SW480 (cell line): ENCODE measurements around the gene PMVK.

Experiments used
- DNase-seq: peaks from one replicate; pipeline ENCODE4 v3.0.0-alpha.2; 2016; ENCODE audit warnings: low spot score

Gene PMVK

DNA sequence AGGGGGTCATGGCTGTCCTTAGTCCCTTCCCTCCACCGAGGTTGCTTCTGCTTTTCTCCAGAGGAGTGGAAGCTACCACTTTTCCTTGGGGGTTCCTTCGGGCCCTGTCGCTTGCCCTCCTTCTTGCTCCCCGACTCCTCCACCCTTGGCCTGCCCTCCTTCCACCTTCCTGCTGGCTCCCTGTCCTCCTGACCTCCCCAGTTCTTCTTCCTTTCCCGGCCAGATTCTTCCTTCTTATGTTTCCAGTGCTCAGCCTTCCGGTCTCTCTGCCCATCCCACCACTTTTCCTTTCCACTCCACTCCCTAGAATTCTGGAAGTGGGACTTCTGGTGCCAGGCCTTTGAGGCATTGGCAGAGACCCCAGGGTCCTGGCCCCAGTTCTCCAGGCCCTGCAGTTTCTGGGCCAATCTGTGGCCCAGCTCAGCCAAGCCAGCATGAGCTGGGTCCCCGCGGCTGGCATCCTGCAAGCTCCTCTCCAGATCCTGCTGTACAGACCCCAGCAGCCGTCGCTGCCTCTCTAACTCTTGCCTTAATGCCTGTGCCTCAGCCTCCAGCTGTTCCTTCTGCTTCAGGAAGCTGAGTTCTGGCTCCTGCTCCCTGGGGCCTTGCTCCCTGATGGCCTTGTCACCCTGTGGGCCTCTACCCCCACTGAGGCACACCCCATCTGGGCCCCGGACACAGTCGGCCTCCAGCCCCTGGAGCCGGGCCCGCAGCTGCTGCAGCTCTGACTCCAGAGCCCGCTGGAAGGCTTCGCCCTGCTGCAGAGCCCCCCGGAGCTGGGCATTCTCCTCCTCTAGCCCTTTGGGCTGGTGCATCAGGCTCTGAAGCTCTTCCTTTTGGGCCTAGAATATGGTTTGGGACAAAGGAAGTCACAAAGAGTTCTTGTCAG is 9.7 kb upstream of the PMVK start:
- DNase-seq = no peak

DNA sequence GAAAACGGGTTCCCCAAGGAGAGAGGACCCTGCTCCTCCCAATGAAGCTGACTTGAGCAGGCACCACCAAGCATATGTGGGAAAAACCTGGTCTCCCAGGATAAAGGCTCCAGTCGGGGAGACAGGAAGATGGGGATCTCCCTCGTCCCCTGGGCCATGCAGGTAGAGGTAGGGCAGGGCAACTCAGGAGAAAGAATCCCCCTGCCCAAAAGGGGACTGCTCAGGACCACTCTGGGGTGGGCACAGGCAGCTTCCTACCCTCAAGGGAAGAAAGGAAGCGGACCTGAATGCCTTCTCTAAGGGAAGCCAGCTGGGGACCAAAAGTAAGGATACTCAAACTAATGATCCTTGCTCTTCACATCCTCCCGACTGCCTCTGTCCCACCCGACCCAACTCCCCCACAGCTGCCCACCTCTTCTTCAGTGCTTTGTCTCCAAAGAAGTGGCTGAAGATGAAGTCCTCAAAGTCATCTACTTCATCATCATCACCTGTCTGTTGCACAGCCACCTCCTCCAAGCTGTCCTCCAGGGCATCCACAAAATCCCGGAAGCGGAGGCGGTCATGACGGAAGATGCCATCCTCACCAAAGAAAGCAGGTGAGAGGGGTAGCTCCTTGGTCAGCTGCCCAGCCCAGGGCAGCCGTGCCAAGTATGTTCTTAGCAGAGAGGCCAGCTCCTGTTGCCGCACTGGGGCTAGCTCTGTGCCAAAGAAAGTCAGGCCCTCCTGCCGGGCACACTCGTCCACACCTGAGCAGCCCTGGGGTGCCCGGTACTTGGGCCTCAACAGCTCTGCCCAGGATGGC is 8.8 kb upstream of the PMVK start:
- no peak for DNase-seq

DNA sequence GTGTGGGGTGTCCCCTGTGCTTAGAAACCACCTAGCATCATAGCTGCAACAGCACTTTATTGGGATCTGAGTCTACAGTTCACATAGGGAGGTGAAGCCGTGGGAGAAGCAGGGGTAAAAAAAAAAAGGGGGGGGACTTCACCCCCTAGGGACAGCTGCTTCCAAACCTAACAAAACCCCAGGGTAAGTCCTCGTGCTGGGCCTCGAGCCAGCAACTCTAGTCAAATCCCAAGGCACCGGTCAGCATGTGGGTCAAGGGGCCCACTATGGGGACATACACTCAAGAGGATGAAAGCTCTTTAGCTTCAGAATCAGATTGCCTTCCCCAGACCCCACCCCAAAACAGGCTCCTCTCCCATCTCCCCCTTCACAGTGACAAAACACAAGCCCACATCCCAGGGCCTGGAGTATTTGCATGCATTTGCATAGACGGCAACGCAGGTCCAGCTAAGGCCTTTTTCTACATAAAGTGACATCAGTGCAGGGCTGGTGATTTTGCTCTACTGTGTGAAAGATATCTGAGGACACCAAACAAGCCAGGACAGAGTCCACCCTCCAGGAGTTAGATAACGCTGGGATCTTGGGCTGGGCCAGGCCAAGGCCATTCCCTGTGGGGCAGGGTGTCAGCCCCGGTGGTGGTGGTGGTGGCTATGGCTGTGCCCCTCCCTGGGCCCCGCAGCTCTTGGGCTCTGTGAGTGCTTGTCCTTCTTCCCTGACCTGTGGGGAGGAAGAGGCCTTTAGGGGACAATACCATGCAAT is 8.1 kb upstream of the PMVK start:
- no peak for DNase-seq

DNA sequence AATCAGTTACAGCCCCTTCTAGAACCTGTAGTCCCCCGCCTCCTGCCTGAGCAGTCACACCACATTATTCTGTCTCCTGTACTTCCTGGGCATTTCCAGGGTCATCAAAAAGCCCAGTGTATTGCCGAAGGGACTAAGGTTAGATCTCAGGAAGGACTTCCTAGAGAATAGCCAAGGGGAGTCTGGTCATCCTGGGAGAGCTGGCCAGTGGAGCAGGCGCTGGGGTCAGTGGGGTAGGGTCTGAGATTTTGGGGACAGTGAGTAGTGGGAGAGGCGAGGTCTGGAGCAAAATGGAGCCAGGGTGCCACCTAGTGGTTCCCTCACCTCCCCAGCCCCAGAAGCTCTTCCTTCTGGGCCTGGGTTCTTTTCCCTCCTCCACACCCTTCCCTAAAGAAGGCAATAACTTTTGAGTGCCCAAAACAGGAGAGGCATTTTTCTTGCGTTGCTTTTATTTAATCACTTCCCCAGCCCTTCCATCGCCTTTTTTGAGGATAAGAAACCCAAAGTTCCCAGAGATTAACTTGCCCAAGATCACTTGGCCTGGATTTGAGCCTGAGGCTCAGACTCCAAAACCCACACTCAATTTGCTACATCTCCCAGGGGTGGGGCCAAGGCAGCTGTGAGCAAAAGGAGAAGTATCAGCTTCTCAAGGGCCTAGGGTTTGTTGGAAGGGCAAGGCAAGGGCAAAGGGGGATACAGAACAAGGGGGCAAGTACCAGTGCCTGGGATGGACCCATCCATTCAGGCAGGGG is 7.3 kb upstream of the PMVK start:
- peak; percentile 24 for DNase-seq

DNA sequence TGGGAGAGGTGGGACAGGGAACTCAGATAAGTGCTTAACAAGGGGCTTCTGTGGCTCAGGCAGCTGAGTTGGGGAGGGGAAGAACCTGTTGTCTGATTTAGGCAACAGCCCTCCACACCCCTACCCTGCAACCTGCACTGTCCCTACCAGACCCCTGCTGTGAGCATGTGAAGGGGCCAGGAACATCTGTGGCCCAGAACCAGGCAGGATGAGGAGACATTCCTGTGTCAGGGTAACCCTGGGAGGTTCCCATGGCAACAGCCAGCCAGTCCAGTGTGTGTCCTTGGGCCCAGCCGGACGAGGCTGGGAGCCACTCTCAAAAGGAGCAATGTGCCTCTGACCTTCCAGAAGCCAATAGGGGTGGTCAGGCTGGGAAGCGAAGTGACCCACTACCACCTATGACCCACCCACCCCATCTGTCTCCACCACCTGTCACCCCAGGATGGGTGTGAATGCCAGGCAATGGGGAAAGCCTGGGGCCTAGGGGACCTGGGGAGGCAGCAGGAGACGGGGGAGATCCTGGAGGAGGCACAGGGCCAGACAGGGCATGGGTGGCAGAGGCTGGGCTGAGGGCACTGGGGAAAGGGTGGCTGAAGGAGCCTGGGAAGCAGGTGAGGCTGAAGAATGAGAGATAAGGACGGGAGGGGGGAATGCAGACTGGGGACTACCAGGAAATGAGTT is 5.0 kb upstream of the PMVK start:
- no peak for DNase-seq

DNA sequence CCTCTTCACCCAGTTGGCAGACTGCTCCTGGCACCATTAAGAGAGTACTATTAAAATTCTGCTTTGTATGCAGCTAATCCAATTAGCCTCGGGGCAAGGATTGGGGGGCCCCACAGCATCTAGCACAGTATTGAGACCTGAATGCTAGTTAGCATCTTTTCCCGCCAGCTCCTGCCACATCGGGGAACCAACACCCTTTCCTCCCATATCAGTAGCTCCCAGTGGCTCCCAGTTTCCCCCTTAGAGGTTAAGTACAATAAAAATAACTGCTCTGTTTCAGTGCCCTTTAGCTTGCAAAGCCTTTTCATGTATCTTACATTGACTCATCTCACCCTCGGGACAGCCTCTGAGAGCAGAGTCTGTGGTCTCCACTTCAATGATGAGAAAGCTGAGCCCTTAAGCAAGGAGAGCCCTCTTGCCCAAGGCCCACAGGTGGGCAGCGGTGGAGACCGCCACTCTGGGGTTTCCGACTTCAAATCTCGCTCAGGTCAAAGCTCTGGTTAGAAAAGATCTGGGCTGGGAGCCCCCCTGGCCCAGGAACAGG is 4.2 kb upstream of the PMVK start:
- DNase-seq = no peak

DNA sequence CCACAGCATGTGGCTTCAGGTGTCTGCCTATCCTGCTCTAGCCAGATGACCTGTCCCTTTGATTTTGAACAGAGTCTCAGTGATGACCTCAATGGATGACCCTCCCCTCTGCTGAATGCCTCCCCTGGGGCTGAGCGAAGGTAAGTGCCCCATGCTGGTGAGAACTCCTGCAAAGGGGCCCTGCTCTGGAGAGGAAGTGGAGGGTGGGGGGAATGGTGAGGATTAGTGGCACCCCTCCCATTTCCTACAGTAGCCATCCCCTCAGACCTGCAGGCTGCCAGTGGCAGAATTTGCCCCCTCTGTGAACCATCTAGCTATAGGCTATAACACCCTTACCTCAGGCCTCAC is 3.7 kb upstream of the PMVK start:
- DNase-seq = no peak

DNA sequence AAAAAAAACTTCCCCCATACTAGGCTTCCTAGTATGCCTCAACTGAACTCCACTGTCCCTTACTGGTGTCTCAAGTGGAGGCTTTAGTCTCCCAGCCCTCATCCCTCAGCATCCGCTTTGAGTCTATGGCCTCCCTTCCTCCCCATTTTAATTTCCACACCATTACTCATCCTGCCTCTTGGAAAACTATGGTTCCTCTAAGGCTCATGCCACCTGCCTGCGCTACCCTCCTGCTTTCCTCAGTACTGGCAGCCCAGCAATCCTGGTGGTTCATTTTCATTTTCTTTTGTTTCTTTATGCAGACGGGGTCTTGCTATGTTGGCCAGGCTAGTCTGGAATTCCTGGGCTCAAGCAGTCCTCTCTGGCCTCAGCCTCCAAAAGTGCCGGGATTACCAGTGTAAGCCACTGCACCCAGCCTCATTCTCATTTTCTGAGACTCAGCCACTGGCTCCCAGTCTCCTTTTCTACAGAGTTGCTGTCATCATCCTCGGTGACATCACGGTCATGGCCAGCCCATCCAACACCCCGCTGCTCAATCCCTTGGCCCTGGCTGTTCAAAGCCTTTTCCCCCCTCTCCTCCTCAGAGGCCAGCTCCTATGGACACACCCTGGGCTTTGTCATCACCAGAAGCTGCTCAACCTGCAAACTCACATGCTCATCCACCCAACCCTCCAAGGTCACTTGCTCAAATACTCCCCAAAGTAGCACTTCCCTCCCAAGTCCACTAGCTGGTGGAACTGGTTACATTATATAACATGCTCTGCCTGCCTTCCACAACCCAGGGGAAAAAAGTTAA is 2.3 kb upstream of the PMVK start:
- DNase-seq = no peak

DNA sequence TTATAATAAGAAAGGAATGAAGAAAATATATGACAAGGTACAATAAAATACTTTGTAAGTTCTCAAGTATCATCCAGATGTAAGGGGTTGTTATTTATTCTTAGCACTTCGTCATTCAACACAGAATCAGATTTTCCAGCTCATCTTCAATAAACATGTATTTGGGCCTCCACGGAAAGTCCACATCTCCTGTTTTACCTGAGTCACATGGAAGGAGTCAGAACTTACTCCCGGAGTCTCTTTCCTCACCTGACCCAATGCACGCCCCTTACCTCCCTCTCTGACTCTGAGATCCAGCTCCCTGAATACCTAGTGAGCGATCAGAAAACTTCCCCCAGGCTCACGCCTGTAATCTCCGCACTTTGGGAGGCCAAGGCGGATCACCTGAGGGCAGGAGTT is 1.5 kb upstream of the PMVK start:
- no peak for DNase-seq

DNA sequence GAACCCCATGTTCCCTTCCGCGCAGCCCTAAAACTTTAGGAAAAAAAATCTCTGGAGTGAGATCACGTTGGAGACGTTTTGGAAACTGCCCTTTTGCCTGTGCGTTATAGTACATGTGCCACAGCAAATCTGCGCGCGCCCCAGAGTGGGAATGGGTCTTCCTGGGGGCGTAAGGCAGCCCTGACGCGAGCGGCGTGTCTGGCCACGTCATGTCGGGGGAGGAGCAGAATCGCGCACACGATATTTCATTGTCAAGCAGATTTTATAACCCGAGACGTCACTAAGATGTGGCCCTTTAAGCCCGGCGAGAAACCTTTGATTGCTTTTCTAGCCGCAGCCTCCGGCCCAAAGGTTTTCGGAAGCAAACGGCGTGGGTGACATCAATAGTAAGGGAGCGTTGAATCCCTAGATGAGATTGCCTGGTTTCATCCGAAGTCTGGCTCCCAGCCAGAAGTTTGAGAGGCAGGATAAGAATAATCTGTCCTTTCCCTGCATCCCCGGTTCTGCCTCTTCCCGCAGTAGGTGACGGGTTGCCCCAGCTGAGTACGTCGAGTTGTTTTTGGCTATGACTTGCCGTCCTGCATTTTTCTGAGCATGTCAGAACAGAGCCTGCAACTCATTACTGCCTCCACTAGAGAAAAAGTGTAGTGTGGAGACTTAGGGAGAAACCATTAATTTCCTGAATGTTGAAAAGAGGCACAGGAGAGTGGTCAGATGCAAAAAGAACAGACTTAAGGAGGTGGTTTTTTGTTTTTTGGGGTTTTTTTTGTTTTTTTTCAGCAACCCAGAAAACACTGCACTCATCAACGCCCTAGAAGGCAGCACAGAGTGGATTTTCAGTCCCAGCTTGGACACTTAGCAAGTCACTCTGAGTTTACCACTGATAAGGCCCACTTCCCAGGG is 817 bp upstream of the PMVK start:
- DNase-seq = peak; percentile 96

DNA sequence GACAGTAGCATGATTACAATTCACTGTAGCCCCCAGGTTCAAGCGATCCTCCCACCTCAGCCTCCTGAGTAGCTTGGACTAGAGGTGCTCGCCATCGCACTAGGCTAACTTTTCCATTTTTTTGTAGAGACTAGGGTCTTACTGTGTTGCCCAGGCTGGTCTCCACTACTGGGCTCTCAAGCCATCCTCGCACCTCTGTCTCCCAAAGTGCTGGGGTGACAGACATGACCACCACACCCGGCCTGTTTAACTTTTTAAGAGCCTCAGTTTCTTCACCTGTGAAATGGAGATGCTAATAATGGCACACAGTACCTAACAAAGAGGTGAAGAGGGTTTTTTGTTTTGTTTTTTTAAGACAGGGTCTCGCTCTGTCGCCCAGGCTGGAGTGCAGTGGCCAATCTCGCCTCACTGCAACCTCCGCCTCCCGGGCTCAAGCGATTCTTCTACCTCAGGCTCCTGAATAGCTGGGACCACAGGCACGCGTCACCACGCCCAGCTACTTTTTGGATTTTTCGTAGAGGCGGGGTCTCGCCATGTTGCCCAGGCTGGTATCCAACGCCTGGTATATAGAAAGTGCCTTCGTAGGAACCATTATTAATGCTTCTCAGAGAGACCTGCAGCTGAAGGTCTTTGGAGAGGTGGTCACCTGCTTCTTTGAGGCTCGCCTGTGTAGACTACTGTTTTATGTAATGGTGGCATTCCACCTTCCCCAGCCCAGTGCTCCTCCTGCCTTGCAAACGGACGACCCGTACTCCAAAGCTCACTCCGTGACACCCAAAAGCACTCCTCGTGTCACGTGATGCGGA is 567 bp downstream of the PMVK start:
- no peak for DNase-seq

DNA sequence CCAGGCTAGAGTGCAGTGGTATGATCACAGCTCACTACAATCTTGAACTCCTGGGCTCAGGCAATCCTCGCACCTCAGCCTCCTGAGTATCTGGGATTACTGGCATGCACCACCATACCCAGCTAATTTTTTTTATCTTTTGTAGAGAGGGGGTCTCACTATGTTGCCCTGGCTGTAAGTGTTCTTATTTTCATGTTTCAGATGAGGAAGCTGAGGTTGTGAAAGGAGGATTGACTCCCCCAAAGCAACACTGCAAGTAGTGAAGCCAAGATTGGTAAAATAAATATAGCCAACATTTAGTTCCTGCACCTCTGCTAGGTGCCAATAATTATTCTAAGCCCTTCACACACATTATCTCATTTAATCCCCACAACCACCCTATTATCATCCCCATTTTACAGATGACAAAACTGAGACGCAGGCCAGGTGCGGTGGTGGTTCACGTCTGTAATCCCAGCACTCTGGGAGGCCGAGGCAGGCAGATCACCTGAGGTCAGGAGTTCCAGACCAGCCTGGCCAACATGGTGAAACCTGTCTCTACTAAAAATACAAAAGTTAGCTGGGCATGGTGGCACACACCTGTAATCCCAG is 2.1 kb downstream of the PMVK start:
- no peak for DNase-seq

DNA sequence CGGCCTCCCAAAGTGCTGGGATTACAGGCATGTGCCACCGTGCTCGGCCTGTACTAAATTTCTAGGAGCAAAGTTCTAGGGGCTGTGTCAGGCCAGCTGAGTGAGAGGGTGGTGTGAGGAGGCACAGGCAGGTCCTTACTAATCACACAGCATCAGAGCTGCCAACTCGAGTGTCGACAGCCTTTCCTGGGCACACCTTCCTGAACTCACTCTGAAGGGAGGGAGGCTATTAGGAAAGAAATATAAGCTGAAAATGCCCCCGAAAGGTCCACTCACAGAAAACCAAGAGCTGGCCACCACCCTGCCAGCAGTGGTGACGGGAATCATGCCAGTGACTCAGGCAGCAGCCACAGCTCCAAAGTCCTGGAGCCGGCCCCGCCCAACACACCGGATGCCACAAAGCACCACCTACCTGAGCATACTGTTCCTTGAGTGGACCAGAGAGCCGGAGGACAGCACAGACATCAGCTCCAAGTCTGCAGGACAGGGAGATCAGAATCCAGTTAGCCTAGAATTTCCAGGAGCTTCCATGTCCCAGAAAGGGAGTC is 4.5 kb downstream of the PMVK start:
- DNase-seq = peak; percentile 87

DNA sequence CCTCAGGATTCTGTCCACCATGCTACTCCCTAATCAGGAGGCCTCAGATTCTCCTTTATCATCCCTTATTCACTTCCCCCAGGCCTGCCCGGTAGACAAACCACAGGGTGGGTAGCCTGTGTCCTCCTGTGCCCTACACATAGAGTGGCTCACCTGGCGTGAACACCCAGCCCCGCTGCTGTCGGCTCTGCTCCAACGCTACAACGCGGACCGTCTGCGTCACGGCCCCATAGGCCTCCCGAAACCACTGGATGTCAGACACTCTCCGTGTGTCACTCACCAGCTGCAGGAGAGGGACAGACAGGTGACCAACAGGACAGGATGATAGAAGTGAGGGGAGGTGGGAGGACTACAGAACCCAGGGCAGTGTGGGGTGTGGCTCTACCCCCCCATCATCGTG is 10.3 kb downstream of the PMVK start:
- no peak for DNase-seq

DNA sequence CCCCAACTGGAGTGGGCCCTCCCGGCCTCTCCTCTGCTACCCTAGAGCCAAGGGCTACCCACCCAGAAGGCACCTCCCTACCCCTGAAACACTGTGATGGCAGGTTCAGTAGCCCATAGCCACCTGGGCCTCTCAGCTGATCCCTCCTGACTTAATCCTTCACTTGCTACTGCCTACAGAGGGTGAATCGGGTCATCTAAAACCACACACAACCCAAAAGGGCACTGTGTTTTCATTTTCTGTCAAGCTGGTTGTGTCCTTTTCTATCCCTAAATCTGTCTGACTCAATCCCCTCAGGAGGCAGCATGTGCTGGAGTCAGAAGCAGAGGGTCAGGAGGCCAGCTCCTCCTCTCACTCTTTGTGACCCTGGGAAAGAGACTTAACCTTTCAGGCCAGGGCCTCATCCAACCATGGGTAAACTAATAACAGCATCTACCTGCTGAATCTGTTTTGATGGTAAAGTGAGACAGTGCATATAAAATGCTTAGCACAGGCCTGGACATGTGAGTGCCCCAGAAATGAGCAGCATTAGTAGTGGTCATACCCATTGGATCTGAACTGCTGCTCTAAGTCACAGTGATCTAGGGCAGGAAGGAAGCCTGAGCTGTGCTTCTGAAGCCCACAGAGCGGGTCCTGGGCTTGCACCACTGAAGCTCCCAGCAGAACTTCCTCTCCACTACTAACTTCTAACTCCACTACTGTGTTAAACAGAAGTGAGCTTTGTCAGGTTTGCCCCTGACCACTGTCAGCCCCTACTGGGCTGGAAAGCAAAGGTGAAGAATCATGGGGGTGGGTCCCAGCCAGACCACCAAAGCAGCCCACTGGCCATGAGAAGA is 11.0 kb downstream of the PMVK start:
- DNase-seq = no peak

DNA sequence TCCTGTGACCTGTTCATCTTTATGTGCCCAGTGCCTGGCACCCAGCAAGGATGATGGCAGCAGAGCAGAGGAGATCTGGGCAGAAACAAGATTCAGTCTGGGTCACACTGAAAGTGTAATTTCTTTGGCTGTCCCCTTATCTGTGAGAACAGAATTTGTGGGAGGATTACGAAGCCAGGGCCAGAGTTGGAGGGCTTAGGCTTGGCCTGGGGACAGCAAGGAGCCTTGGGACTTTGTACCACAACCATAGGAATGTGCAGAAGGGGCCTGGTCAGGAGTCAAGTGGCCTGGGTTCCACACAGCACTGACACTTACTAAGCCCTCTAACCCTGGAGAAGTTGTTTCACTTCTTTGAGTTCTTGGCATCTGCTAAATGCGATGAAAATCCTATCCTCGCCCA is 12.8 kb downstream of the PMVK start:
- no peak for DNase-seq

DNA sequence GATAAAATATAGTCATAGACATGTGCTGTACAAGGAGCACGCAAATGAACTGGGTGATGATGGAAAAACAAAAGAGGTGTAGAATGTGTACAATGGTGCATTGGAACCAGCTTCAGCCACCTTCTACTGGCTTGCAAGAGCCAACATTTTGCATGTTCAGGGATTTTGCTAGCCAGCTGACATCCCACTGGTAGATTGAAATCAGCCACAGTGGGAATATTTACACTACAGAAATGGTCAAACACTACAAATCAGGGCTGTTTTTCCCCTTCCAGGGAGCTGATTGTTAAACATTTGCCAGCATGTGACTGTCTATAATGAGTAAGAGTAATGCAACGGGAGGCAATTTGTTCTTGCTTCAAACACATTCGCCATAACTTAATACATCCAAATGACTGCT is 23.2 kb downstream of the PMVK start:
- DNase-seq = no peak
